Measurements from ENCODE around the gene TIGAR.

The TIGAR gene

GRCh38 chr12:4320853-4321701, at the start of gene TIGAR:
Gene TIGAR (plus strand): TSS chr12:4321213. CDS start chr12:4321272, 59 bp downstream.
- Histone ChIP-seq H3K27me3 (ENCODE audit: low read depth) (no peaks in the 10 kb centered on the region), H3K4me1 (peaks cover 18% of the 10 kb centered on the region), H3K4me3 (peak within 1 kb of the TSS; percentile 84), H3K36me3 (replicated peaks) (0 out of 2 replicates have a peak, but pooled peaks cover 5% of the 10 kb centered on the region), H3K9me3 (no peaks in the 10 kb centered on the region)
- DNase-seq (ENCODE audit: low spot score in 2 of 2): peak; percentile 90 to 93
- in situ Hi-C loops (cut with MboI; ENCODE audit: low sequenced_read_pairs): no loop called here

- no peak overlapping the region for H3K4me3 ChIP-seq
- DNase-seq (ENCODE audit: low spot score in 2 of 2): no peak
- H3K4me1 ChIP-seq: peaks cover 9% of the 10 kb centered on the region
- H3K9me3 ChIP-seq: no peaks in the 10 kb centered on the region
- H3K36me3 ChIP-seq (replicated peaks): peaks cover 7% of the 10 kb centered on the region; the same call in 1 of the 2 replicates
- peaks cover 96% of the 10 kb centered on the region for H3K27me3 ChIP-seq (ENCODE audit: low read depth)
- in situ Hi-C loops (cut with MboI; ENCODE audit: low sequenced_read_pairs): loop anchor here (10.0 kb wide), 1 partner anchor 277 kb away; no protein-coding TSS in a partner anchor
These were observed 49.1 kb upstream of the TIGAR start for GRCh38 chr12:4271717-4272423.

- H3K4me3 ChIP-seq: no peak overlapping the region
- peak in 1 of 2 experiments; percentile 38 for DNase-seq (ENCODE audit: low spot score in 2 of 2)
- peaks cover 88% of the 10 kb centered on the region for H3K27me3 ChIP-seq (ENCODE audit: low read depth)
- in situ Hi-C loops (cut with MboI; ENCODE audit: low sequenced_read_pairs): loop anchor here (10.0 kb wide), 1 partner anchor 278 kb away; no protein-coding TSS in a partner anchor
- no peaks in the 10 kb centered on the region for H3K9me3 ChIP-seq
- peaks cover 11% of the 10 kb centered on the region for H3K4me1 ChIP-seq
- H3K36me3 ChIP-seq (replicated peaks): peaks cover 7% of the 10 kb centered on the region
These were observed 48.4 kb upstream of the TIGAR start for GRCh38 chr12:4272424-4273272.

- H3K9me3 ChIP-seq: no peaks in the 10 kb centered on the region
- in situ Hi-C loops (cut with MboI; ENCODE audit: low sequenced_read_pairs): loop anchor here (10.0 kb wide), 1 partner anchor 278 kb away; no protein-coding TSS in a partner anchor
- peaks cover 10% of the 10 kb centered on the region for H3K36me3 ChIP-seq (replicated peaks)
- no peak for DNase-seq (ENCODE audit: low spot score in 2 of 2)
- peaks cover 82% of the 10 kb centered on the region for H3K27me3 ChIP-seq (ENCODE audit: low read depth)
- peaks cover 11% of the 10 kb centered on the region for H3K4me1 ChIP-seq
- peak overlapping the region; percentile 45 for H3K4me3 ChIP-seq
These were observed 47.8 kb upstream of the TIGAR start for GRCh38 chr12:4273273-4273651.

- peaks cover 10% of the 10 kb centered on the region for H3K36me3 ChIP-seq (replicated peaks)
- DNase-seq (ENCODE audit: low spot score in 2 of 2): peak; percentile 55 to 78
- H3K9me3 ChIP-seq: no peaks in the 10 kb centered on the region
- peaks cover 11% of the 10 kb centered on the region for H3K4me1 ChIP-seq
- H3K27me3 ChIP-seq (ENCODE audit: low read depth): peaks cover 76% of the 10 kb centered on the region
- H3K4me3 ChIP-seq: peak within 1 kb of the TSS; percentile 45
- in situ Hi-C loops (cut with MboI; ENCODE audit: low sequenced_read_pairs): loop anchor here (10.0 kb wide), 1 partner anchor 279 kb away; no protein-coding TSS in a partner anchor
These were observed 47.2 kb upstream of the TIGAR start, which contains the start of gene CCND2 for GRCh38 chr12:4273652-4274395. Gene CCND2 (plus strand): TSS chr12:4273762. CDS start chr12:4274041, 279 bp downstream.

- Histone ChIP-seq H3K9me3 (no peaks in the 10 kb centered on the region), H3K36me3 (replicated peaks) (peaks cover 10% of the 10 kb centered on the region), H3K4me1 (peaks cover 11% of the 10 kb centered on the region), H3K27me3 (ENCODE audit: low read depth) (peaks cover 71% of the 10 kb centered on the region), H3K4me3 (peak overlapping the region; percentile 45)
- in situ Hi-C loops (cut with MboI; ENCODE audit: low sequenced_read_pairs): loop anchor here (5.0 to 10.0 kb wide), 2 partner anchors 280 to 392 kb away; no protein-coding TSS in a partner anchor
- DNase-seq (ENCODE audit: low spot score in 2 of 2): no peak
These were observed 46.5 kb upstream of the TIGAR start for GRCh38 chr12:4274396-4275015.

- Histone ChIP-seq H3K27me3 (ENCODE audit: low read depth) (peaks cover 64% of the 10 kb centered on the region), H3K36me3 (replicated peaks) (peaks cover 10% of the 10 kb centered on the region), H3K9me3 (no peaks in the 10 kb centered on the region), H3K4me3 (peak overlapping the region; percentile 45), H3K4me1 (peaks cover 11% of the 10 kb centered on the region)
- in situ Hi-C loops (cut with MboI; ENCODE audit: low sequenced_read_pairs): loop anchor here (5.0 to 10.0 kb wide), 2 partner anchors 280 to 393 kb away; no protein-coding TSS in a partner anchor
- no peak for DNase-seq (ENCODE audit: low spot score in 2 of 2)
These were observed 45.8 kb upstream of the TIGAR start for GRCh38 chr12:4275016-4275869.

- in situ Hi-C loops (cut with MboI; ENCODE audit: low sequenced_read_pairs): loop anchor here (5.0 to 10.0 kb wide), 2 partner anchors 281 to 394 kb away; no protein-coding TSS in a partner anchor
- Histone ChIP-seq H3K4me1 (peaks cover 11% of the 10 kb centered on the region), H3K4me3 (peak overlapping the region; percentile 45), H3K9me3 (no peaks in the 10 kb centered on the region), H3K36me3 (replicated peaks) (peaks cover 10% of the 10 kb centered on the region), H3K27me3 (ENCODE audit: low read depth) (peaks cover 59% of the 10 kb centered on the region)
- DNase-seq (ENCODE audit: low spot score in 2 of 2): no peak
These were observed 45.1 kb upstream of the TIGAR start for GRCh38 chr12:4275870-4276301.

GRCh38 chr12:4276524-4277204, 44.3 kb upstream of the TIGAR start:
- peak; percentile 68 to 88 for DNase-seq (ENCODE audit: low spot score in 2 of 2)
- H3K36me3 ChIP-seq (replicated peaks): peaks cover 10% of the 10 kb centered on the region
- in situ Hi-C loops (cut with MboI; ENCODE audit: low sequenced_read_pairs): loop anchor here (5.0 to 10.0 kb wide), 2 partner anchors 282 to 394 kb away; no protein-coding TSS in a partner anchor

GRCh38 chr12:4277205-4277543, 43.8 kb upstream of the TIGAR start:
- Histone ChIP-seq H3K36me3 (replicated peaks) (peaks cover 10% of the 10 kb centered on the region), H3K4me3 (no peak overlapping the region), H3K9me3 (no peaks in the 10 kb centered on the region), H3K27me3 (ENCODE audit: low read depth) (peaks cover 46% of the 10 kb centered on the region), H3K4me1 (peaks cover 11% of the 10 kb centered on the region)
- no peak for DNase-seq (ENCODE audit: low spot score in 2 of 2)
- in situ Hi-C loops (cut with MboI; ENCODE audit: low sequenced_read_pairs): loop anchor here (5.0 to 10.0 kb wide), 2 partner anchors 282 to 395 kb away; no protein-coding TSS in a partner anchor

More at GRCh38 chr12:4276524-4277204, 44.3 kb upstream of the TIGAR start:
- Histone ChIP-seq H3K9me3 (no peaks in the 10 kb centered on the region), H3K4me3 (no peak overlapping the region), H3K4me1 (peaks cover 11% of the 10 kb centered on the region), H3K27me3 (ENCODE audit: low read depth) (peaks cover 51% of the 10 kb centered on the region)

- H3K36me3 ChIP-seq (replicated peaks): peaks cover 10% of the 10 kb centered on the region
These were observed 43.2 kb upstream of the TIGAR start for GRCh38 chr12:4277857-4278256.

More at GRCh38 chr12:4277857-4278256, 43.2 kb upstream of the TIGAR start:
- Histone ChIP-seq H3K4me3 (no peak overlapping the region), H3K27me3 (ENCODE audit: low read depth) (peaks cover 40% of the 10 kb centered on the region), H3K9me3 (no peaks in the 10 kb centered on the region), H3K4me1 (peaks cover 10% of the 10 kb centered on the region)
- in situ Hi-C loops (cut with MboI; ENCODE audit: low sequenced_read_pairs): loop anchor here (5.0 to 10.0 kb wide), 2 partner anchors 283 to 396 kb away; no protein-coding TSS in a partner anchor
- DNase-seq (ENCODE audit: low spot score in 2 of 2): no peak
